ENCODE data around the gene AKAP9. TPM values are rescaled to one million over a fixed set of nuclear protein-coding genes. Genes with fewer than 3 reads are reported as not detected.
A peak's percentile ranks its signal among the peaks of the same experiment; 100 is the strongest.
"Not testable (repeated sequence)": the region's sequence is repeated elsewhere in the genome, so short reads cannot be mapped to it uniquely, and the experiment has no call there.

The AKAP9 gene
- total RNA-seq, 4 donors from 2014 or later = 32.5 to 125 (median 63.5) TPM

GRCh38 chr7:92134271-92135051 lies 193.8 kb downstream of the AKAP9 start, which contains the start of gene CYP51A1:
Gene CYP51A1 (minus strand): TSS chr7:92134477. CDS start chr7:92134364, 113 bp downstream.
- intact Hi-C loops (cut with DNase I; ENCODE audit: low total_unique reads) = no loop called here
- TF ChIP-seq POLR2A (IDR thresholded peaks at IDR 0.05) = peak; percentile 59 to 73
- TF ChIP-seq CTCF (IDR thresholded peaks at IDR 0.05) = peak in 2 of 4 experiments; percentile 7 to 21
- Histone ChIP-seq H3K9me3 (no peaks in the 10 kb centered on the region), H3K4me1 (no peaks in the 10 kb centered on the region), H3K27me3 (no peaks in the 10 kb centered on the region), H3K36me3 (no peaks in the 10 kb centered on the region), H3K4me3 (peak within 1 kb of the TSS; percentile 84 to 88), H3K27ac (peak within 1 kb of the TSS; percentile 88 to 92)
- peak; percentile 92 to 93 for DNase-seq

- H3K27me3 ChIP-seq = no peaks in the 10 kb centered on the region
- TF ChIP-seq POLR2A (IDR thresholded peaks at IDR 0.05) (no peak), CTCF (IDR thresholded peaks at IDR 0.05) (no peak)
- no peaks in the 10 kb centered on the region for H3K36me3 ChIP-seq
- peak overlapping the region; percentile 84 to 88 for H3K4me3 ChIP-seq
- H3K9me3 ChIP-seq = no peaks in the 10 kb centered on the region
- intact Hi-C loops (cut with DNase I; ENCODE audit: low total_unique reads) = no loop called here
- peak overlapping the region; percentile 88 to 92 for H3K27ac ChIP-seq
- no peaks in the 10 kb centered on the region for H3K4me1 ChIP-seq
- DNase-seq = peak in 1 of 2 donors; percentile 13
Measured at GRCh38 chr7:92135052-92135889, 194.6 kb downstream of the AKAP9 start.

GRCh38 chr7:92137557-92137956 lies 196.9 kb downstream of the AKAP9 start:
- intact Hi-C loops (cut with DNase I; ENCODE audit: low total_unique reads) = no loop called here

GRCh38 chr7:92141161-92141560 lies 200.5 kb downstream of the AKAP9 start:
- intact Hi-C loops (cut with DNase I; ENCODE audit: low total_unique reads) = no loop called here
- Histone ChIP-seq H3K36me3 (no peaks in the 10 kb centered on the region), H3K27ac (no peak overlapping the region), H3K27me3 (no peaks in the 10 kb centered on the region), H3K9me3 (no peaks in the 10 kb centered on the region), H3K4me1 (no peaks in the 10 kb centered on the region), H3K4me3 (no peak overlapping the region)
- DNase-seq = no peak
- no peak for TF ChIP-seq CTCF (IDR thresholded peaks at IDR 0.05)
- TF ChIP-seq POLR2A (IDR thresholded peaks at IDR 0.05) = no peak

More at GRCh38 chr7:92137557-92137956, 196.9 kb downstream of the AKAP9 start:
- H3K9me3 ChIP-seq = no peaks in the 10 kb centered on the region
- peak; percentile 68 to 78 for DNase-seq
- no peaks in the 10 kb centered on the region for H3K27me3 ChIP-seq
- no peaks in the 10 kb centered on the region for H3K4me1 ChIP-seq
- H3K27ac ChIP-seq = no peak overlapping the region
- no peak for TF ChIP-seq CTCF (IDR thresholded peaks at IDR 0.05)
- TF ChIP-seq POLR2A (IDR thresholded peaks at IDR 0.05) = no peak
- no peak overlapping the region for H3K4me3 ChIP-seq
- no peaks in the 10 kb centered on the region for H3K36me3 ChIP-seq

- H3K4me3 ChIP-seq; H3K4me1 ChIP-seq; H3K9me3 ChIP-seq; DNase-seq; H3K27me3 ChIP-seq; H3K36me3 ChIP-seq; intact Hi-C loops (cut with DNase I; ENCODE audit: low total_unique reads); H3K27ac ChIP-seq: not testable (repeated sequence)
Measured at GRCh38 chr7:92142791-92143190, 202.1 kb downstream of the AKAP9 start.

- H3K4me1 ChIP-seq; H3K9me3 ChIP-seq; H3K4me3 ChIP-seq; intact Hi-C loops (cut with DNase I; ENCODE audit: low total_unique reads); DNase-seq; H3K36me3 ChIP-seq; H3K27ac ChIP-seq; H3K27me3 ChIP-seq: not testable (repeated sequence)
Measured at GRCh38 chr7:92143192-92143880, 202.7 kb downstream of the AKAP9 start.

Data from uterus (tissue), 4 donors.